SK-MEL-5 (cell line): ENCODE data around the gene DRGX. TPM values are rescaled to one million over a fixed set of nuclear protein-coding genes. Genes with fewer than 3 reads are reported as not detected.
A peak's percentile ranks its signal among the peaks of the same experiment; 100 is the strongest.

Source experiments
- DNase-seq: peaks from one replicate; pipeline ENCODE4 v3.0.0-alpha.2; 2016; ENCODE audit warnings: low read depth, low spot score
- in situ Hi-C: cut with HindIII; loops from 2 replicates; pipeline ENCODE4 v1.10.0; 2016; ENCODE audit warnings: low sequenced_read_pairs, high pct_unique_total_duplicates, low pct_unique_long_range_greater_than_20kb
- polyA plus RNA-seq, 2 experiments: library from polyadenylated mRNA; depleted of rRNA; stranded (reverse); fragments of >200 nt; gene quantifications; 2 replicates each; pipeline ENCODE4 v1.2.3, GENCODE V29; 2015
- total RNA-seq: library from RNA; depleted of rRNA; stranded (reverse); fragments of >200 nt; shearing (Covaris generic); gene quantifications from 2 replicates; pipeline ENCODE4 v1.2.3, GENCODE V29; 2014; rRNA removed

Gene DRGX
- not detected in 2 replicates for total RNA-seq
- polyA plus RNA-seq (2015; cell fraction: cytosol; rRNA removed): not detected in 2 replicates
- polyA plus RNA-seq (2015; cell fraction: nucleus; rRNA removed): not detected in 2 replicates

GRCh38 chr10:49395741-49396665 lies at the start of gene DRGX:
Gene DRGX (minus strand): TSS chr10:49396089. CDS start chr10:49395440, 649 bp downstream.
- in situ Hi-C loops: no loop called here
- DNase-seq: no peak

GRCh38 chr10:49444349-49444748 lies 48.5 kb upstream of the DRGX start:
- no peak for DNase-seq
- in situ Hi-C loops: no loop called here

GRCh38 chr10:49442863-49443262 lies 47.0 kb upstream of the DRGX start:
- DNase-seq: no peak
- in situ Hi-C loops: no loop called here

GRCh38 chr10:49441488-49442476 lies 45.9 kb upstream of the DRGX start:
- in situ Hi-C loops: no loop called here
- no peak for DNase-seq

GRCh38 chr10:49435225-49435624 lies 39.3 kb upstream of the DRGX start:
- peak; percentile 23 for DNase-seq
- in situ Hi-C loops: no loop called here

- in situ Hi-C loops: no loop called here
Measured at GRCh38 chr10:49433069-49433468, 37.2 kb upstream of the DRGX start.

GRCh38 chr10:49431426-49431825 lies 35.5 kb upstream of the DRGX start:
- no peak for DNase-seq
- in situ Hi-C loops: no loop called here

More at GRCh38 chr10:49433069-49433468, 37.2 kb upstream of the DRGX start:
- DNase-seq: no peak

- no peak for DNase-seq
- in situ Hi-C loops: no loop called here
Measured at GRCh38 chr10:49429458-49429857, 33.6 kb upstream of the DRGX start.

- DNase-seq: no peak
- in situ Hi-C loops: no loop called here
Measured at GRCh38 chr10:49426490-49427360, 30.8 kb upstream of the DRGX start.

GRCh38 chr10:49419005-49419404 lies 23.1 kb upstream of the DRGX start:
- in situ Hi-C loops: no loop called here
- no peak for DNase-seq

GRCh38 chr10:49418328-49418727 lies 22.4 kb upstream of the DRGX start:
- no peak for DNase-seq
- in situ Hi-C loops: no loop called here

GRCh38 chr10:49418053-49418326 lies 22.1 kb upstream of the DRGX start:
- in situ Hi-C loops: no loop called here
- DNase-seq: no peak

GRCh38 chr10:49417311-49418052 lies 21.6 kb upstream of the DRGX start:
- in situ Hi-C loops: no loop called here
- no peak for DNase-seq

GRCh38 chr10:49415846-49416245 lies 20.0 kb upstream of the DRGX start:
- in situ Hi-C loops: no loop called here

GRCh38 chr10:49415109-49415508 lies 19.2 kb upstream of the DRGX start:
- DNase-seq: no peak
- in situ Hi-C loops: no loop called here

More at GRCh38 chr10:49415846-49416245, 20.0 kb upstream of the DRGX start:
- DNase-seq: no peak

- in situ Hi-C loops: no loop called here
- no peak for DNase-seq
Measured at GRCh38 chr10:49414496-49414895, 18.6 kb upstream of the DRGX start.

GRCh38 chr10:49412571-49412970 lies 16.7 kb upstream of the DRGX start:
- in situ Hi-C loops: no loop called here
- DNase-seq: no peak
